SK-N-SH treated with all-trans-retinoic acid at 6 μM for 48 hours (cell line): ENCODE data around the gene SPTB.

Experiments
- ATAC-seq: fragments of 200-7000 bp; cut with Tn5 transposase; 3 replicates; pipeline ENCODE4 v1.9.1; 2020; ENCODE audit warnings: mild to moderate bottlenecking, moderate library complexity
- ARNTL ChIP-seq: fragments of 450-650 bp; formaldehyde crosslinking; IDR thresholded peaks from 2 replicates; pipeline ENCODE4 v1.5.0; 2020; ENCODE audit warnings: low read depth, mild to moderate bottlenecking, moderate library complexity, borderline replicate concordance
- BACH2 ChIP-seq: fragments of 250-450 bp; sonication (Bioruptor Pico); IDR thresholded peaks from 2 replicates; pipeline ENCODE4 v1.9.0; 2021; ENCODE audit warnings: mild to moderate bottlenecking, borderline replicate concordance
- CREB5 ChIP-seq: fragments of 250-450 bp; sonication (Bioruptor Pico); IDR thresholded peaks from 2 replicates; pipeline ENCODE4 v1.5.1; 2020; ENCODE audit warnings: low read depth, mild to moderate bottlenecking, moderate library complexity
- CSDC2 ChIP-seq: fragments of 250-450 bp; sonication (Bioruptor Pico); IDR thresholded peaks from 2 replicates; pipeline ENCODE4 v1.5.0; 2020; ENCODE audit warnings: mild to moderate bottlenecking, moderate library complexity
- ESRRG ChIP-seq: fragments of 250-450 bp; sonication (Bioruptor Pico); IDR thresholded peaks from 2 replicates; pipeline ENCODE4 v1.6.1; 2021; ENCODE audit warnings: mild to moderate bottlenecking
- GLIS3 ChIP-seq: fragments of 250-450 bp; sonication (Bioruptor Pico); IDR thresholded peaks from 2 replicates; pipeline ENCODE4 v1.5.0; 2020; ENCODE audit warnings: mild to moderate bottlenecking, moderate library complexity
- ISL1 ChIP-seq: fragments of 250-450 bp; sonication (Bioruptor Pico); IDR thresholded peaks from 2 replicates; pipeline ENCODE4 v2.1.2; 2022; ENCODE audit warnings: mild to moderate bottlenecking, moderate library complexity
- OSR1 ChIP-seq: fragments of 250-450 bp; sonication (Bioruptor Pico); IDR thresholded peaks from 2 replicates; pipeline ENCODE4 v1.8.0; 2022; ENCODE audit warnings: moderate library complexity, mild to moderate bottlenecking, inconsistent platforms
- POU6F1 ChIP-seq: fragments of 250-450 bp; sonication (Bioruptor Pico); IDR thresholded peaks from 2 replicates; pipeline ENCODE4 v1.8.0; 2021; ENCODE audit warnings: low read depth, mild to moderate bottlenecking, moderate library complexity, borderline replicate concordance
- PPARA ChIP-seq: fragments of 250-450 bp; sonication (Bioruptor Pico); IDR thresholded peaks from 2 replicates; pipeline ENCODE4 v1.5.0; 2020; ENCODE audit warnings: mild to moderate bottlenecking, borderline replicate concordance
- RARB ChIP-seq: fragments of 250-450 bp; sonication (Bioruptor Pico); IDR thresholded peaks from 2 replicates; pipeline ENCODE4 v1.8.0; 2021; ENCODE audit warnings: mild to moderate bottlenecking, moderate library complexity
- SNAI2 ChIP-seq: fragments of 250-450 bp; sonication (Bioruptor Pico); IDR thresholded peaks from 2 replicates; pipeline ENCODE4 v1.5.0; 2020; ENCODE audit warnings: mild to moderate bottlenecking, moderate library complexity
- TCF4 ChIP-seq: fragments of 250-450 bp; sonication (Bioruptor Pico); IDR thresholded peaks from 2 replicates; pipeline ENCODE4 v1.8.0; 2021; ENCODE audit warnings: mild to moderate bottlenecking, moderate library complexity, borderline replicate concordance
- TOX ChIP-seq: fragments of 250-450 bp; sonication (Bioruptor Pico); IDR thresholded peaks from 2 replicates; pipeline ENCODE4 v1.8.0; 2021; ENCODE audit warnings: mild to moderate bottlenecking, moderate library complexity, borderline replicate concordance
- ZC3H10 ChIP-seq: fragments of 250-450 bp; sonication (Bioruptor Pico); IDR thresholded peaks from 2 replicates; pipeline ENCODE4 v1.5.1; 2021; ENCODE audit warnings: mild to moderate bottlenecking, moderate library complexity
- ZFP30 ChIP-seq: fragments of 450-650 bp; formaldehyde crosslinking; IDR thresholded peaks from 2 replicates; pipeline ENCODE4 v1.5.0; 2022; ENCODE audit warnings: mild to moderate bottlenecking, moderate library complexity
- ZNF565 ChIP-seq: fragments of 450-650 bp; formaldehyde crosslinking; conservative IDR thresholded peaks from 2 replicates; pipeline ENCODE4 v1.5.0; 2020; ENCODE audit warnings: low read depth, mild to moderate bottlenecking, moderate library complexity
- ZNF70 ChIP-seq: fragments of 450-650 bp; formaldehyde crosslinking; IDR thresholded peaks from 2 replicates; pipeline ENCODE4 v1.5.0; 2020; ENCODE audit warnings: mild to moderate bottlenecking, moderate library complexity
- ZNF8 ChIP-seq: fragments of 450-650 bp; formaldehyde crosslinking; IDR thresholded peaks from 2 replicates; pipeline ENCODE4 v1.5.0; 2020; ENCODE audit warnings: mild to moderate bottlenecking, moderate library complexity
- TF ChIP-seq, protein P1 (sequence below): fragments of 250-450 bp; sonication (Bioruptor Pico); IDR thresholded peaks from 2 replicates; pipeline ENCODE4 v1.5.1; 2021; ENCODE audit warnings: mild to moderate bottlenecking, moderate library complexity
- TF ChIP-seq, protein P2 (sequence below): fragments of 250-450 bp; sonication (Bioruptor Pico); IDR thresholded peaks from 2 replicates; pipeline ENCODE4 v1.5.0; 2020; ENCODE audit warnings: mild to moderate bottlenecking, moderate library complexity

Gene SPTB

GRCh38 chr14:64773046-64773445, 106.7 kb downstream of the SPTB start:
- no peak for ATAC-seq
- TF ChIP-seq OSR1 (CRISPR knock-in tag) = no peak
- TF ChIP-seq ARNTL (CRISPR knock-in tag) = no peak
- no peak for TF ChIP-seq ZNF565 (CRISPR knock-in tag)
- no peak for TF ChIP-seq ZNF8 (CRISPR knock-in tag)
- TF ChIP-seq CREB5 (CRISPR knock-in tag) = no peak
- no peak for TF ChIP-seq TCF4
- TF ChIP-seq ZFP30 (CRISPR knock-in tag) = no peak
- no peak for TF ChIP-seq GLIS3 (CRISPR knock-in tag)
- no peak for TF ChIP-seq TOX (CRISPR knock-in tag)
- TF ChIP-seq CSDC2 (CRISPR knock-in tag) = no peak
- no peak for TF ChIP-seq ZC3H10 (CRISPR knock-in tag)
- TF ChIP-seq, protein P1, sequence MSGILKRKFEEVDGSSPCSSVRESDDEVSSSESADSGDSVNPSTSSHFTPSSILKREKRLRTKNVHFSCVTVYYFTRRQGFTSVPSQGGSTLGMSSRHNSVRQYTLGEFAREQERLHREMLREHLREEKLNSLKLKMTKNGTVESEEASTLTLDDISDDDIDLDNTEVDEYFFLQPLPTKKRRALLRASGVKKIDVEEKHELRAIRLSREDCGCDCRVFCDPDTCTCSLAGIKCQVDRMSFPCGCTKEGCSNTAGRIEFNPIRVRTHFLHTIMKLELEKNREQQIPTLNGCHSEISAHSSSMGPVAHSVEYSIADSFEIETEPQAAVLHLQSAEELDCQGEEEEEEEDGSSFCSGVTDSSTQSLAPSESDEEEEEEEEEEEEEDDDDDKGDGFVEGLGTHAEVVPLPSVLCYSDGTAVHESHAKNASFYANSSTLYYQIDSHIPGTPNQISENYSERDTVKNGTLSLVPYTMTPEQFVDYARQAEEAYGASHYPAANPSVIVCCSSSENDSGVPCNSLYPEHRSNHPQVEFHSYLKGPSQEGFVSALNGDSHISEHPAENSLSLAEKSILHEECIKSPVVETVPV (CRISPR knock-in tag) = no peak

DNA sequence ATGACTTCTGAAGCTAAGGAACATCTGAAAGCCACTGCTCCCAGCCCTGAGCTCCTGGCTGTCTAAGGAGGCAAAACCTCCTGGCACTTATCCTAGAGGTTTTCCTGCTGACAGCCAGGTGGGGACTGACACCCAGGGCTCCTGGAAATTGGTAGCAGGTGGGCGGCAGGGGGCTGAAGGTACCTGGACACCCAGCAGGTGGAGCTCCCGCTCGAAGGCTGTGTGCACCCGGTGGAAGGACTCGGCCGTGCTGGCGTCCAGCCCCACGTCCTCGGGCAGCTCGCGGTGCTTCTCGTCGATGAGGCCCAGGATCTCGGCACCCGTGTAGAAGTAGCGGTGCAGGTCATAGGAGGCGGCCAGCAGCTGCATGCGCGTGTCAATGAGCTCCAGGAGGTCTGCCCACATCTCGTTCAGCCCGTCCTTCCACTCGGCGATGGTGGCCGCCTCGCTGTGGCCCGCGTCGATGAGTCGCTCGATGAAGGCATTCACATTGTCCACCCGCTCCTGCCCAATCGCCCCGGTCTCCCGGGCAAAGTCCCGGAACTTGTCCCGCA, 107.2 kb downstream of the SPTB start:
- no peak for ATAC-seq

GRCh38 chr14:64771161-64771560, 108.5 kb downstream of the SPTB start:
- no peak for ATAC-seq
- TF ChIP-seq PPARA (CRISPR knock-in tag) (no peak), OSR1 (CRISPR knock-in tag) (no peak), ZNF70 (no peak)

More for the DNA sequence above, 107.2 kb downstream of the SPTB start:
- TF ChIP-seq POU6F1 (no peak), ZFP30 (CRISPR knock-in tag) (no peak), CSDC2 (CRISPR knock-in tag) (no peak), BACH2 (no peak), TCF4 (no peak), OSR1 (CRISPR knock-in tag) (no peak), ISL1 (no peak), ESRRG (CRISPR knock-in tag) (no peak), RARB (CRISPR knock-in tag) (no peak), ARNTL (CRISPR knock-in tag) (no peak), SNAI2 (CRISPR knock-in tag) (no peak)
- TF ChIP-seq, protein P2, sequence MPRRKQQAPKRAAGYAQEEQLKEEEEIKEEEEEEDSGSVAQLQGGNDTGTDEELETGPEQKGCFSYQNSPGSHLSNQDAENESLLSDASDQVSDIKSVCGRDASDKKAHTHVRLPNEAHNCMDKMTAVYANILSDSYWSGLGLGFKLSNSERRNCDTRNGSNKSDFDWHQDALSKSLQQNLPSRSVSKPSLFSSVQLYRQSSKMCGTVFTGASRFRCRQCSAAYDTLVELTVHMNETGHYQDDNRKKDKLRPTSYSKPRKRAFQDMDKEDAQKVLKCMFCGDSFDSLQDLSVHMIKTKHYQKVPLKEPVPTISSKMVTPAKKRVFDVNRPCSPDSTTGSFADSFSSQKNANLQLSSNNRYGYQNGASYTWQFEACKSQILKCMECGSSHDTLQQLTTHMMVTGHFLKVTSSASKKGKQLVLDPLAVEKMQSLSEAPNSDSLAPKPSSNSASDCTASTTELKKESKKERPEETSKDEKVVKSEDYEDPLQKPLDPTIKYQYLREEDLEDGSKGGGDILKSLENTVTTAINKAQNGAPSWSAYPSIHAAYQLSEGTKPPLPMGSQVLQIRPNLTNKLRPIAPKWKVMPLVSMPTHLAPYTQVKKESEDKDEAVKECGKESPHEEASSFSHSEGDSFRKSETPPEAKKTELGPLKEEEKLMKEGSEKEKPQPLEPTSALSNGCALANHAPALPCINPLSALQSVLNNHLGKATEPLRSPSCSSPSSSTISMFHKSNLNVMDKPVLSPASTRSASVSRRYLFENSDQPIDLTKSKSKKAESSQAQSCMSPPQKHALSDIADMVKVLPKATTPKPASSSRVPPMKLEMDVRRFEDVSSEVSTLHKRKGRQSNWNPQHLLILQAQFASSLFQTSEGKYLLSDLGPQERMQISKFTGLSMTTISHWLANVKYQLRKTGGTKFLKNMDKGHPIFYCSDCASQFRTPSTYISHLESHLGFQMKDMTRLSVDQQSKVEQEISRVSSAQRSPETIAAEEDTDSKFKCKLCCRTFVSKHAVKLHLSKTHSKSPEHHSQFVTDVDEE (CRISPR knock-in tag) = no peak

DNA sequence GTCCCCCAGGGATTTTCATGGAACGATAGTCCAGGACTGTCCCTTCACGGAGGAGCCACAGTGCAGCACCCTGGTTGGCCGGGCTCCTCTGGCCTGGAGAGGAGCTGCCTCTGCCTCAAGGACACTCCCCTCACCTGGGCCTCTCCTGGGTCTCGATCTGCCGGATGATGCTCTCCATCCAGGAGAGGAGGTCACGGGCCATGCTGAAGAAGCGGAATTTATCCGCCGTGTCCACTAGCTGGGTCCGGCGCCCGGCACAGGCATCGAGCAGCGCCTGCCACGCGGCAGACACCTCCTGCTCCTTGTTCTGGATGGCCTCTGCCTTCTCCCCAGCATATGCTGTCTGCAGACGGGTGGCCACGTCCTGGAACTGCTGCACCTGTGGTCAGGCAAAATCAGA, 109.0 kb downstream of the SPTB start:
- TF ChIP-seq CSDC2 (CRISPR knock-in tag) (no peak), OSR1 (CRISPR knock-in tag) (no peak), ISL1 (no peak), CREB5 (CRISPR knock-in tag) (no peak)
- ATAC-seq = no peak
